Activated CD4-positive, alpha-beta T cell treated with anti-CD3 and anti-CD28 coated beads for 4 hours (primary cell): ENCODE measurements around the gene ITGA6.
"Not testable (repeated sequence)": the region's sequence is repeated elsewhere in the genome, so short reads cannot be mapped to it uniquely, and the experiment has no call there.

Source experiments
- DNase-seq, 2 donors: peaks; one replicate each; pipeline ENCODE4 v3.0.0-alpha.2; 2020

Gene ITGA6

DNA sequence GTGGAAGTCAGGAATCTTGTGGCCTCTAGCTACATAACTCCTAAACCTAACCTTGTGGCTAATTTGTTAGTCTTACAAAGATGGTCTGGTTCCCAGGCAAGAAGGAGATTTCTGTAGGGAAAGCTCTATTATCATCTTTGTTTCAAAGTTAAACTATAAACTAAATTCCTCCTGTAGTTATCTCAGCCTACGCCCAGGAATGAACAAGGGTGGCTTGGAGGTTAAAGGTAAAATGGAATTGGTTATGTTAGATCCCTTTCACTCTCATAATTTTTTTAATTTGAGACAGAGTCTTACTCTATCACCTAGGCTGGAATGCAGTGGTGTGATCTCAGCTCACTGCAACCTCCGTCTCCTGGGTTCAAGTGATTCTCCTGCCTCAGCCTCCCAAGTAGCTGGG lies 103.9 kb downstream of the ITGA6 start:
- no peak for DNase-seq

DNA sequence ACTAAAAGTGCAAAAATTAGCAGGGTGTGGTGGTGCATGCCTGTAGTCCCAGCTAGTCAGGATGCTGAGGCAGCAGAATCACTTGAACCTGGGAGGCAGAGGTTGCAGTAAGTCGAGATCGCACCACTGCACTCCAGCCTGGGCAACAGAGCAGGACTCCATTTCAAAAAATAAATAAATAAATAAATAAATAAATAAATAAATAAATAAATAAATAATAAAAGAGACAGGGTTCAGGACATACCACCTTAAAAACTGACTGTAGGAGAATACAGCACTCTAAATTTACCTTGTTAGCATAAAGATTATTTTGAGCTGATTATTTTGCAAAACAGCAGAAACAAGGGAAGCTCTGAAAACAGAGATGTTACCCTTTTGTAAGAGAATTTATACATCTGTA lies 105.1 kb downstream of the ITGA6 start:
- DNase-seq, result not testable (repeated sequence)

DNA sequence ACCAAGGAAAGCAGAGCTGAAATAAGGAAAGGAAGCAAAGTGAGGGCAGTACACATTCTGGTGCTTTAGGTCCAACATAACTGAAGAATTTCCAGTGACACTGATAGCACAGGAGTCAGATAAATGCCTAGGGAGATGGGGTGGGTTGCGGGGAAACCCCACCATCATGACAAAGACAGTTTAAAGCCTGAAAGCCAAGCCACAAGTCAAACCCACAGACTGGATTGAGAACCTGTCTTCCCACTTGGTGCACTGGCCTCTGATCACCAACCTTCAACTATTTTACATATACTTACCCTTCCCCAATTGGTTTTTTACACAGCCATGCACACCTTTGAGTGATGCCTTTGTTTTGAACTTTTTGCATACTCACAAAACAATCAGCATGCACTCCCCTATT lies 106.3 kb downstream of the ITGA6 start:
- DNase-seq, result no peak

DNA sequence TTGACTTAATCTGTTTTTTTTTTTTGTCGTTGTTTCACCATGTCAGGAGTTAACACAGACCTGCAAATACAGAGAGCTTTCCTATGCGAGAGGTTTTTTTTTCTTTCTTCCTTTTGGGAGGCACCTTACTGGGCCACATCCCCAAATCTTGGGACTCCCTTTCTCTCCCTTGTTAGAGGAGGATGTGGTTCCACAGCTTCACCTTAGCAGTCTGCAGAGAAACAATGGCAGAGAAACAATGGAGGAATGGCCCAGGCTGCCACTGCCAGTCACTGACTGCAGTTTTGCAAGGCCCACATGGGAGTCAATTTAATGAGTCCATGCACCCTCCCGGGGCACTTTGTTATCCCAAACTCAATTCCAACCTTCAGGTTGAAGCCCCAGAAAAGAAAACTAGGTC lies 107.7 kb downstream of the ITGA6 start:
- no peak for DNase-seq

DNA sequence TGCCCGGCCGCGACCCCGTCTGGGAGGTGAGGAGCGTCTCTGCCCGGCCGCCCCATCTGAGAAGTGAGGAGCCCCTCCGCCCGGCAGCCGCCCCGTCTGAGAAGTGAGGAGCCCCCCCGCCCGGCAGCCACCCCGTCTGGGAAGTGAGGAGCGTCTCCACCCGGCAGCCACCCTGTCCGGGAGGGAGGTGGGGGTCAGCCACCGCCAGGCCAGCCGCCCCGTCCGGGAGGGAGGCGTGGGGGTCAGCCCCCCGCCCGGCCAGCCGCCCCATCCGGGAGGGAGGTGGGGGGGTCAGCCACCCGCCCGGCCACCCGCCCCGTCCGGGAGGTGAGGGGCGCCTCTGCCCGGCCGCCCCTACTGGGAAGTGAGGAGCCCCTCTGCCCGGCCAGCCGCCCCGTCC lies 110.5 kb downstream of the ITGA6 start:
- DNase-seq, result not testable (repeated sequence)

DNA sequence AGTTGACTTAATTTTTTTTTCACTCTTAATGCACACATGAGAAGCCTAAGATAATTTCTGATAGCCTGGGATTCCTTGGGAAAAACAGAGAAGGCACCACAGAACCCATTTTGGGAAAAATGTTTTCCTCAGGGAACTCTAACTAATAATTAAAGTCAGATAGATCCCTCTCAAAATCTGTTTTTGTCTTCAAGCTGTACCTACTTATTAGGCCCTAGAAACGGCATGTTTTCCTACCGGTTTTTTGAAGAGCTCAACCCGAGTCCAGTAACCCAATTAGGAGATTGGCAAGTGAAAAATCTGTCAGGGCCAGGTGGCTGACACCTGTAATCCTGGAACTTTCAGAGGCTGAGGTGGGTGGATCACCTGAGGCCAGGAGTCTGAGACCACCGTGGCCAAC lies 112.4 kb downstream of the ITGA6 start:
- DNase-seq, result no peak

DNA sequence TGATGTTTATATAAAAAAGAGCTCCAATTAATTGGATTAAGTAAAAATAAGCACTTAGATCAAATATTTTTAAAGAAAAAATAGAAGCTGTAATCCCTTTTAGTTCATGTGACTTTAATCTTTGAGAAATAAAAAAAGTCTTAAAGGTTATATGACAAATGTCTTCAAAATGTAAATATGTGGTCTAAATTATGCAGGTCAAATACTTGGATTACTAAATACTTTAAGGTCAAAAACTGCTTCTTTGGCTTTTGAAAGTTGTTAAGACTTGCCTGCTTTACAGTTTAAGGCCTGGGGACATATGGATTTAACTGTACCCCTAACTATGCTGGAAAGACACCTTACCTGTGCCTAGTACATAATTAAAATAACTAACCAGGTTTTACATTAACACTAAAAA lies 113.0 kb downstream of the ITGA6 start:
- DNase-seq, result no peak

DNA sequence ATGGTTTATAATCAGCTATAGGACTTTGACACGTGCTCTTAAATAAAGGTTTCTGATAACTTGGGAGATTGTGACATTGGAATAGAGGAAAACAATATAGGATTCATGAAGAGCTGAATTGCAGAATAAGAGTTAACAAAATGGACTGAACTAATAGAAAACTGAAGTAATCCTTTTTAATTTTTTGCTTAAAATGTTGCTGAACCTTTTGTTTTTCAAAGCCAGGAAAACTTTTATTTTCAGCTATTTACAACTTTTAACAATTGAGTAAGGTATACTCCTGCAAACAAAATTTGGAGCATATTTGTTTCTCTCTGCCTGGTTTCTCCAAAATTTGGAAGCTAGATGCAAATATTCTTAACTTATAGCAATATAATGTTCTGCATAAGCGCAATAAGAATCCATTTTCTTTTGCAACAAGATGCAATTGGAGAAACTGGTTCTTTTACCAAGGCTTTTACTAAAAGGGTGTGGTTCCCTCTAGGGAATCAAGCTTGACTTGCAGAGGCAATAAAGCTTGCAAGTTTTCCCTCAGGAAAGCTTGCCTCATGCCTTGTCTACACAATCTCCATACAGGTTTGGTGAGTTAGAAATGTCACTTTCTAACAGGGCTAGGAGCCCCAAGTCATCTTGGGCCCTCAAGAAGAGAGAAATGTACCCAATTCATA lies 118.2 kb downstream of the ITGA6 start:
- DNase-seq, result no peak

DNA sequence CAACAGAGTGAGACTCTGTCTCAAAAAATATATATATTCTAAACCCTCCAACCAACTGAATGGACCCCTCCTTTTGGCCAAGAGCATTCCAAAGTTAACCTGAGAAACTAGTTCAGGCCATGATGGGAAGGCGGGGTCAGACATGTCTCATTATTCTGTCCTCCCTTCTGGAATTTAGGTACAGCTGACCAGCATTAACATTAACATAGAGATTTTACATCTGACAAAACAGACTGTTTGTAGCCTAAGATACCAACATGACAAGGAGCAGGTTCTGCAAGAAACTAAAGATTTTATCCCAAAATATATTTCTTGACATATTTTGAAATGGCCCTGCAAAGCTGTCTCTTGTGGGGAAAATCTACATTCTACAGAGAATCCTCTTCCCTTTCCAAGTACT lies 121.7 kb downstream of the ITGA6 start:
- DNase-seq, result no peak

DNA sequence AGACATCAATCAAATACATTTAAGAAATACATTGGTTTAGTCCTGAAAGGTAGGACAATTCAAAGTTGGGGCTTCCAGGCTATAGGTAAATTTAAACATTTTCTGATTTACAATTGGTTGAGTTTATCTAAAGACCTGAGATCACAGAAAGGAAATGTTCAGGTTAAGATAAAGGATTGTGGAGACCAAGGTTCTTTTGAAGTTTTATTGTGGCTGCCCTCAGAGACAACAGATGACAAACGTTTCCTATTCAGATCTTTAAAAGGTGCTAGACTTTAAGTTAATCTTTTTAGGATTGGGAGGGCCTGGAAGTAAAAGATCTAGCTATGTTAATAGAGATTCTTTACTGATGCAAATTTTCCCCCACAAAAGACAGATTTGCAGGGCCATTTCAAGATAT lies 122.4 kb downstream of the ITGA6 start:
- not testable (repeated sequence) for DNase-seq

DNA sequence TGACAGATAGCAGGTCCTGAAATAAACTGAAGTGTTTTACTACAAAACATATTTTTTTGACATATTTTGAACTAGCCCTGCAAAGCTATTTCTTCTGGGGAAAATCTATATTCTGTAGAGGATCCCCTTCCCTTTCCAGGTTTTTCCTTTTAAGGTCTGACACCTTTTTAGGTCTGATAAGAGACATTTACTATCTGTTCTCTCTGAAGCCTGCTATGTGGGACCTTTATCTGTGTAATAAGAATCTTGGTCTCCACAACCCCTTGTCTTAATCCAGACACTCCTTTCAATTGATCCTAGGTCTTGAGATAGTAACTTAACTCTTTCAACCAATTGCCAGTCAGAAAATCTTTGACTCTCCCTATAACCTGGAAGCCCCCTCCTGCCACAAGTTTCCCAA lies 123.0 kb downstream of the ITGA6 start:
- no peak for DNase-seq

DNA sequence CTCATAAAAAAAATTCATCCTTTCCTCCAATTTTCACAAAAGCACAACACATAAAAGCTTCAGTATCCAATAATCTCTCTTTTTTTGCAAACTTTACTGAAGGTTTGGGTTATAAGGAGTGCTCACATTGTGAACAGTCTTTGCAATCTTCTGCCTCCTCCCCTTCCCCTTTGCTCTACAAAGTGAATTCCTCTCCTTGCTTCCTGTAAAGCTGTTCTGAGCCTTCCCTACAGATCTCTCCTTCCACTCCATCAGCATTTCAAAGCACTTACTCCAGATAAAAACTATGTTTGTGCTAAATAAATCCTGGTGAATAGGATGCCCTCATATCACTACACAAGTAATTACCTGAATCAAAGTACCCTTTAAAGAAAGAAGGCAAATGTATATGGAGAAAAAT lies 123.9 kb downstream of the ITGA6 start:
- no peak for DNase-seq

DNA sequence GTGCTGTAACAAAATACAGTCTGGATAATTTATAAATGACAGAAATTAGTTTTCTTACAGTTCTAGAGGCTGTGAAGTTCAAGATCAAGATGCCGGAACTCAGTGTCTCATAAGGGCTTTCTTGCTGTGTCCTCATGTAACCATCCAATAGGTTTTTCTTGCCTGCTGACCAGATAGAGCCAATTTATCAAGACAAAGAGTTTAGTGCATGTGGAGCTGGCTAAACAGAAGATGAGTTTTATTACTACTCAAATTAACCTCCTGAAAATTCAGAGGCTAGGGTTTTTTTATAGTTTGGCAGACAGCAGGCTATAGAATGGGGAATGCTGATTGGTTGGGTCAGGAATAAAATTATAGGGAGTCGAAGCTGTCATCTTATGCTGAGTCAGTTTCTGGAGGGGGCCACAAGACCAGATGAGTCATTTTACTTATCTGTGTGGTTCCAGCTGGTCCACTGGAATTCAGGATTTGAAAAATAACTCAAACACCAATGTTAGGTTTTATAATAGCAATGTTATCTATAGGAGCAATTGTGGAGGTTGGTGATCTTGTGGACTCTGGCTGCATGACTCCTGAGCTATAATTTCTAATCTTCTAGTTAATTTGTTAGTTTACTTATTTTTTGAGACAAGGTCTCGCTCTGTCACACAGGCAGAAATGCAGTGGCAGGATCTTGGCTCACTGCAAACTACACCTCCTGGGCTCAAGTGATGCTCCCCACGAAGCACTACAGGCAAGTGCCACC lies 125.3 kb downstream of the ITGA6 start:
- no peak for DNase-seq

DNA sequence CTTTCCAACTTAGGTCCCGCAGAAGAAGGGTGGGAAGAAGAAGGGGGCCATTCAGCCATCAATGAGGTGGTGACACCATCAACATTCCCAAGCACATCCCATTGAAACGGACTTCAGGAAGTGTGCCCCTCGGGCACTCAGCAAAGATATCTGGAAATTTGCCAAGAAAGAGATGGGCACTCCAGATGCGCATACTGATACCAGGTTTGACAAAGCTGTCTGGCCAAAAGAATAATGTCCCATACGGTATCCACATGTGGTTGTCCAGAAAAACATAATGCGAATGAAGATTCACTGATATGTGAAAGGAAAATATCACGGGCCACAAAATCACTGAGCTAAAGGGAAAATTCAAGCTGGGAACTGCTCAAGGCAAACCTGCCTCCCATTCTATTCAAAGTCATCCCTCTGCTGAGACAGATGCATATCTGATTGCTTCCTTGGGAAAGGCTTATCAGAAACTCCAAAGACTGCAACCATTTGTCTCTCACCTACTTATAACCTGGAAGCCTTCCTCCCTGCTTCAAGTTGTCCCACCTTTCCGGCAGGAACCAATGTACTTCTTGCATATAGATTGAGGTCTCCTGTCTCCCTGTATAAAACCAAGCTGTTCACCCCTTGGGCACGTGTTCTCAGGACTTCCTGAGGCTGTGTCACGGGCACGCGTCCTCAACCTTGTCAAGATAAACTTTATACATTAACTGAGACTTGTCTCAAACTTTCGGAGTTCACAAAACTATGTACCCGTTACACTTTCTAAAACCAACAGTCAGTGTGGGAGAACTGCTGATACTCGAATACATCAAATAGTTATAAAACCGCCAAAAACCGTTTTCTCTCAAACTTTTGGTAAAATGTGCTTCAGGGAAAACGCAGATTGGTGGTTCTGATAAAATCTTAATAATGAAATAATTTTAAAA lies 127.2 kb downstream of the ITGA6 start:
- DNase-seq, result peak in 1 of 2 donors; percentile 6

DNA sequence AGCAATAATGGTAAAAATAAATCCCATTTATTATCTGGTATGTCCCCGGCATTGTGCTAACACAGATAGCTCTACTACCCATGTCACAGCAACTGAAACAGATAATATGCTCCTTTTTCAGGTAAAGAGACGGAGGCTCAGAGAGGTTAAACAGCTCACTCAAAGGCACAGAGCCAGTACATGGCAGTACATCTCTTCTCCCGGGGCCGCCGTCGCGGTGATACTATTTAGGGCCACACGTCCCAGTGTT lies 127.8 kb downstream of the ITGA6 start:
- no peak for DNase-seq
